ENCODE results near the gene RAET1L.
"Not testable (repeated sequence)": the region's sequence is repeated elsewhere in the genome, so short reads cannot be mapped to it uniquely, and the experiment has no call there.

The RAET1L gene

DNA sequence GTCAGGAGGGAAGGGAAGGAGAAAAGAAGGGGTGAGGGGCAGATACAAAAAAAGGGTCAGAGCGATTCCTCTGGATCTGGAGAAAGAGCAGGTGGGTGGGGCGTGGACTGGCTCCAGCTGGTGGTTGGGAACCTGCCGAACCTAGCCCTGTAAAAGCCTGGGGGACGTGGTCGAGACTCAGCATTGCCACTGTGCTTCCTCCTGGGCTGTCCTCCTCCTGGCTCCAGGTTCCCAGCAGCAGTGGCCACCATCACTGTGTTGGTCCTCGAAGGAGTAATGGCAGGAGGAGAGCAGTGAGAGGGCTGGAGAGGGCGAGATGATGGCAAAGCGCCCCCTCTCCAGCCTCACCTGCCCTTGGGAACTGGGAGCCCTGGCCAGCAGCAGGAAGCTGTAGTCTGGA, 3.5 kb upstream of the RAET1L start:
- no peak overlapping the region for H3K4me3 ChIP-seq (ENCODE audit: low read length)
- WGBS: 87% methylated on average over 8 of the region's 8 CpGs
- no peaks in the 10 kb centered on the region for H3K9me3 ChIP-seq (ENCODE audit: insufficient read depth, low read depth, low read length)

DNA sequence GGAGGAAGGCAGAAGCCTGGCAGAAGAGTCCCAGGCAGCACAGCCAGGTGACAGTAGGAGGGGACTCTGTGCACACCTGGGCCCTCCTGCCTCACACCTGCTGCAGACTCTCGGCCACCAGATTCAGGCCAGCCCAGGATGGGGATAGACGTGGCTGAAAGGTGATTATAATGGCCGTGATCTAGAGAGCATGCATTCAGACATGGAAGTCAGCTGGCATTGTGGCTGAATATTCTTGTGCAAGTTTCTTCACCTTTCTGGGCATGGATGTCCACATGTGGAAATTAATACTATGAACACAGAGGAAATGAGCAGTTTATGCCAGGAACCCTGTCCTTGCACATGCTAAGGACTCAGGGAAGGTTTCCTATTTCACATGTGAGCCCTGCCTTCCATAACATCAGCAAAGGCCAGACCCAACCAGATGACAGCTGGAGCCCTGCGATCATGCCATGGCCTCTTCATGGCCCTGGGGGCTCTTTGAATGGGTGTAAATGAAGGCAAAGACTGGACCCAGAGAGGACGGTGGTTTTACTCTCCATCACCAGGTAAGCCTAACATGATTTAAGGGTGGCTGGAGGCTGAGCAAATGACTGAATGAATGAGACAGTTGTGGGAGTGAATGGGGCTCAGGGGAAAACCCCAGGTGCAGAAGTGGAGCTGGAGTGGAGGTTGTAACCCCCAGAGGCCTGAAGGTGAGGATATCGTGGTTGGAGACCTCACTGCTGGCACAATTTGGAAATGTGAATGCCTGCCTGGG, 2.7 kb upstream of the RAET1L start:
- Histone ChIP-seq H3K27ac (ENCODE audit: low read depth, low read length) (no peak overlapping the region), H3K9me3 (ENCODE audit: insufficient read depth, low read depth, low read length) (no peaks in the 10 kb centered on the region), H3K36me3 (ENCODE audit: insufficient read depth, low read length) (no peaks in the 10 kb centered on the region), H3K9ac (ENCODE audit: low read depth, low read length) (no peak overlapping the region), H3K27me3 (ENCODE audit: insufficient read depth, low read length) (peaks cover 30% of the 10 kb centered on the region), H3K4me1 (ENCODE audit: insufficient read depth, low read length) (no peaks in the 10 kb centered on the region), H3K4me3 (ENCODE audit: low read length) (no peak overlapping the region)
- 88% methylated on average over 6 of the region's 6 CpGs for WGBS

More for the DNA sequence above, 3.5 kb upstream of the RAET1L start:
- Histone ChIP-seq H3K9ac (ENCODE audit: low read depth, low read length) (no peak overlapping the region), H3K4me1 (ENCODE audit: insufficient read depth, low read length) (no peaks in the 10 kb centered on the region), H3K27ac (ENCODE audit: low read depth, low read length) (no peak overlapping the region), H3K27me3 (ENCODE audit: insufficient read depth, low read length) (peaks cover 38% of the 10 kb centered on the region), H3K36me3 (ENCODE audit: insufficient read depth, low read length) (no peaks in the 10 kb centered on the region)

DNA sequence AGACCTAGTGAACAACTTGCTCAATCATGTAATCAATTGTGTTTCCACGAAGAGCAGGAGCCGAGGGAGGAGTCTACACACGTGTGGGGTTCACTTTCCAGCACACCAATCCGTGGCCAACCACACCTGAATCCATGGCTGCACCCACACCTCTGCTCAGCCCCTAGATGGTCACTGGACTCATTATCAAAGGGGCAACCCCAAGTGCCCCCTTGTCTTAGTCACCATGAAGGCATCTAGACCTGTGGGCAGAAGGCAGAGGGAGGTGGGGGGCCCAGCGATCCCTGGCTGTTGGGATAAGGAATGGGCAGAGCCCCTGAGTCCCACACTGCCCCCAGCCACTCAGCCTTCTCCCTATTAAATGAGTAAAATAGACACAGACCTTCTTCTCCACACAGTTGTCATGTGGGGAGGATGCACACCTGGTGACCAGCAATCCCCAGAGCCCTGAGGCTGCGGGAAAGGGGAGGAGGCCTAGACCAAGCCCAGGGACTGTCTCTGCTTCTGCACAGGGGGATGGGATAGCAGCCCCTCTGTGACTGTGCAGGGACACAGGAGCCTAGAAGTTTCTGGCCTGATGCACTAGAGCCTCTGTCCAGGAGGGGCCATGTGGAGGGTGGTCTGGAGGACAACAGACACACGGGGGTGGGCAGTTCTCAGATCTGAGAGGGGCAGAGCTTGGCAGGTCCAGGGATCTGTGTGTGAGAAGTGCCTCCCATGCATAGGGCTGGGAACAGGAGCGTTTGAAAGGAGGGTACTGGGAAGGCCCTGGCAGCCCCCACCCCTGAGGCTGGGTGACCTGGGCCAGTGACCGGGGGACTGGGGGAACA, 1.9 kb upstream of the RAET1L start:
- Histone ChIP-seq H3K4me1 (ENCODE audit: insufficient read depth, low read length) (no peaks in the 10 kb centered on the region), H3K27ac (ENCODE audit: low read depth, low read length) (no peak overlapping the region), H3K9me3 (ENCODE audit: insufficient read depth, low read depth, low read length) (no peaks in the 10 kb centered on the region), H3K36me3 (ENCODE audit: insufficient read depth, low read length) (no peaks in the 10 kb centered on the region), H3K9ac (ENCODE audit: low read depth, low read length) (no peak overlapping the region), H3K27me3 (ENCODE audit: insufficient read depth, low read length) (peaks cover 26% of the 10 kb centered on the region), H3K4me3 (ENCODE audit: low read length) (no peak overlapping the region)
- WGBS: 82% methylated on average over 8 of the region's 9 CpGs

DNA sequence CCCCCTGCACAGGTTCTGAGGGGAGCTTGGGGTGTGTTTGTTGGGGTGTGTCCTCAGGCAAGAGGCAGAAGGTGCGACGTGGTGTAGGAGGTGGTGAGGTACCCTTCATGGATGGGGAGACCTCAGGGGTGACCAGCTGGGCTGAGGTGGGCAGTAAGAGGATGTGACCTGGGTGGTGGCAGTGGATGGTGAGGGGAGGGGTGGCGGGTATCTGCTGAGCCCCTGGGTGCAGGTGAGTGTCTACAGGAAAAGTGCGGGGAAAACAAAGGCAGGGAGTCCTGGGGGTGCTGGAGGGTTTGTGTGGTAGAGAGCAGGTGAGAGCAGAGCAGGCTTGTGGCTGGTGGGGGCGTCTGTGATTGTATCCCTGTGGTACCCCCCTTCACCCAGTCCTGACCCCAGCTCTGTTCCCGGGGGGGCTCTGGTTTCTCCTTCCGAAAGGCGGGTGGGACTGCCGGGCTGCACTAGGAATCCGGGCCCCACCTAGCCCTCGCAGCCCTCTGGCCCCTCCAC, 631 bp downstream of the RAET1L start:
- H3K27ac ChIP-seq (ENCODE audit: low read depth, low read length): no peak overlapping the region
- H3K9me3 ChIP-seq (ENCODE audit: insufficient read depth, low read depth, low read length): no peaks in the 10 kb centered on the region
- peaks cover 21% of the 10 kb centered on the region for H3K27me3 ChIP-seq (ENCODE audit: insufficient read depth, low read length)
- WGBS: 85% methylated on average over 11 of the region's 11 CpGs
- H3K4me3 ChIP-seq (ENCODE audit: low read length): no peak overlapping the region
- H3K9ac ChIP-seq (ENCODE audit: low read depth, low read length): no peak overlapping the region
- H3K36me3 ChIP-seq (ENCODE audit: insufficient read depth, low read length): no peaks in the 10 kb centered on the region
- no peaks in the 10 kb centered on the region for H3K4me1 ChIP-seq (ENCODE audit: insufficient read depth, low read length)

DNA sequence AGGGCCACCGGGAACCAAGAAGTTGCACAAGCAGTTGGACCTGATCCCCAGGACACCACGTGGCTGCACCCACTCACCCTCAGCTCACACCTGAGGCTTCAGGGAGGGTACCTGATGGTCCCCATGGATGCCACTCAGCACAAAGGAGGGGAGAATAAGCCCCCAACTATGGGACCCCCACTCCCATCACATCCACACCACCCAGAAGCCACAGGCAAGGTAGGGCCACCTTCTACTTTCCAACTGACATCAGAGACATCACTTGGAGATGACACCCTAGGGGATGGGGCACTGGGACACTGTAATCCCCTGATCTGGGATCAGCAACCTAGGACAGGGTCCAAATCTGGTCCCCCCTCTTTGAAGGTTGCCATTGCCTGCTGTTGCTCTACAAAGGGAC, 1.3 kb downstream of the RAET1L start:
- H3K4me3 ChIP-seq (ENCODE audit: low read length); H3K9ac ChIP-seq (ENCODE audit: low read depth, low read length); H3K9me3 ChIP-seq (ENCODE audit: insufficient read depth, low read depth, low read length); H3K36me3 ChIP-seq (ENCODE audit: insufficient read depth, low read length); H3K4me1 ChIP-seq (ENCODE audit: insufficient read depth, low read length); H3K27ac ChIP-seq (ENCODE audit: low read depth, low read length): not testable (repeated sequence)
- H3K27me3 ChIP-seq (ENCODE audit: insufficient read depth, low read length): peaks cover 23% of the 10 kb centered on the region
- WGBS: 83% methylated on average over 1 of the region's 2 CpGs

DNA sequence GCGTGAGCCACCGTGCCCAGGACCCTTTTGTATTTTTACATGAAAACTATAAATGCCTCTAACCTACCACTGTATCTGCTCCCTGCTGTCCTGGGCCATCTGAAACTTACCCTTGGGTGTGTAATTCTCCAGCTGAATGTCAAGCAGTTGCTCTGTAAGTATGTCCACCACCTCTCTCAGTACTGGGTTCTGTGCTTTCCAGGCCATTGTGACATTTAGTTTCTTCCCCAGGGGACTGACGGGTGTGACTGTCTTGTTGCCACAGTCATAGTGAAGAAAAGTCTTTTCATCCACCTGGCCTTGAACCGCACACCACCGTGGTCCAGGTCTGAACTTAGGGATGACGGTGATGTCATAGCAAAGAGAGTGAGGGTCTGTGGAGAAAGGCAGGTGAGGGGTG, 3.5 kb downstream of the RAET1L start:
- H3K27me3 ChIP-seq (ENCODE audit: insufficient read depth, low read length): peaks cover 43% of the 10 kb centered on the region
- not testable (repeated sequence) for H3K9me3 ChIP-seq (ENCODE audit: insufficient read depth, low read depth, low read length); H3K4me3 ChIP-seq (ENCODE audit: low read length); H3K36me3 ChIP-seq (ENCODE audit: insufficient read depth, low read length); H3K27ac ChIP-seq (ENCODE audit: low read depth, low read length); H3K9ac ChIP-seq (ENCODE audit: low read depth, low read length); H3K4me1 ChIP-seq (ENCODE audit: insufficient read depth, low read length)
- 94% methylated on average over 2 of the region's 6 CpGs for WGBS

DNA sequence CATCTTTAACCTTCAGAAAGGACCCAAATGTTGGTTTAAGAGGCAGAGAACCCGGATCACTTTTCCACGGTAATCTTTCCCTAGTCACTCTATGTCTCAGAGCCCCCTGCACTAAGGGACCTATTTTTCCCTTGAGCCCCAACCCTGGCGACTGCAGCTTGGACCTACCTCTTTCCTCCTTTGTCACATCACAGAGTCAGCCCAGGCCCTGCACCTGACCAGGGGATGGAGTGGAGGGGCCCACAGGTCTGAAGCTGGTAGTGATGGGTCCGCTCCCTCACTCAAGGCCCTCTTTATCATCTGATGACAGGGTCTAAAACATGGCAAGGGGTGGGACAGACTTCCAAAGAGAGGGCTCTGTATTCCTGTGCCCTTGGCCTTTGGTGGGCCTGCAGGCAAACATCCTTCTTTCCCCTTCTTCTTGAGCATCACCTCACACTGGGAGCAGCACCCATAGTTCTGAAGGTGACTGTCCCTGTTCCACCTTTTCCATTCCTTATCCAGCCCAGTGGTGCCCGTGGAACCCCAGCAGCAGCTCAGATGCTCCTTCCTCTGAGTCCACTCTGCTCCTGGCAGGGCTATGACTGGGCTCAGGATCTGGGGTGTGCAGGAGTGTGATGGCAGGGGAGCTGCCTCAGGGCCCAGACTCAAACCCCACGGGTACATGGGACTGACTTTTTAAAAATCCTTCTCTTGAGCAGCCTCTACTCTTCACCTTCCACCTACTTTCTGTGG, 6.3 kb downstream of the RAET1L start:
- 58% methylated on average over 6 of the region's 6 CpGs for WGBS
- Histone ChIP-seq H3K9me3 (ENCODE audit: insufficient read depth, low read depth, low read length) (no peaks in the 10 kb centered on the region), H3K4me1 (ENCODE audit: insufficient read depth, low read length) (no peaks in the 10 kb centered on the region), H3K27me3 (ENCODE audit: insufficient read depth, low read length) (peaks cover 57% of the 10 kb centered on the region), H3K36me3 (ENCODE audit: insufficient read depth, low read length) (no peaks in the 10 kb centered on the region), H3K4me3 (ENCODE audit: low read length) (no peak overlapping the region), H3K27ac (ENCODE audit: low read depth, low read length) (no peak overlapping the region), H3K9ac (ENCODE audit: low read depth, low read length) (no peak overlapping the region)

DNA sequence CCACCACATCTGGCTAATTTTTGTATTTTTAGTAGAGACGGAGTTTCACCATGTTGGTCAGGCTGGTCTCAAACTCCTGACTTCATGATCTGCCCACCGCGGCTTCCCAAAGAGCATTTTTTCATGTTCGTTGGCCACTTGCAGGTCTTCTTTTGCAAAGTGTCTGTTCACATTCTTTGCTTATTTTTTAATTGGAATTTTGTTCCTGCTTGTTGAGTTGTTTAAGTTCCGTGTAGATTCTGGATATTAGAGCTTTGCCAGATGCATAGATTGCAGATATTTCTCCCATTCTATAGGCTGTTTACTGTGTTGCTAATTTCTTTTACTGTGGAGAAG, 8.2 kb downstream of the RAET1L start:
- not testable (repeated sequence) for H3K9me3 ChIP-seq (ENCODE audit: insufficient read depth, low read depth, low read length); H3K4me3 ChIP-seq (ENCODE audit: low read length); H3K36me3 ChIP-seq (ENCODE audit: insufficient read depth, low read length); H3K27ac ChIP-seq (ENCODE audit: low read depth, low read length); H3K4me1 ChIP-seq (ENCODE audit: insufficient read depth, low read length); H3K9ac ChIP-seq (ENCODE audit: low read depth, low read length)
- 14% methylated on average over 5 of the region's 5 CpGs for WGBS
- H3K27me3 ChIP-seq (ENCODE audit: insufficient read depth, low read length): peaks cover 76% of the 10 kb centered on the region

DNA sequence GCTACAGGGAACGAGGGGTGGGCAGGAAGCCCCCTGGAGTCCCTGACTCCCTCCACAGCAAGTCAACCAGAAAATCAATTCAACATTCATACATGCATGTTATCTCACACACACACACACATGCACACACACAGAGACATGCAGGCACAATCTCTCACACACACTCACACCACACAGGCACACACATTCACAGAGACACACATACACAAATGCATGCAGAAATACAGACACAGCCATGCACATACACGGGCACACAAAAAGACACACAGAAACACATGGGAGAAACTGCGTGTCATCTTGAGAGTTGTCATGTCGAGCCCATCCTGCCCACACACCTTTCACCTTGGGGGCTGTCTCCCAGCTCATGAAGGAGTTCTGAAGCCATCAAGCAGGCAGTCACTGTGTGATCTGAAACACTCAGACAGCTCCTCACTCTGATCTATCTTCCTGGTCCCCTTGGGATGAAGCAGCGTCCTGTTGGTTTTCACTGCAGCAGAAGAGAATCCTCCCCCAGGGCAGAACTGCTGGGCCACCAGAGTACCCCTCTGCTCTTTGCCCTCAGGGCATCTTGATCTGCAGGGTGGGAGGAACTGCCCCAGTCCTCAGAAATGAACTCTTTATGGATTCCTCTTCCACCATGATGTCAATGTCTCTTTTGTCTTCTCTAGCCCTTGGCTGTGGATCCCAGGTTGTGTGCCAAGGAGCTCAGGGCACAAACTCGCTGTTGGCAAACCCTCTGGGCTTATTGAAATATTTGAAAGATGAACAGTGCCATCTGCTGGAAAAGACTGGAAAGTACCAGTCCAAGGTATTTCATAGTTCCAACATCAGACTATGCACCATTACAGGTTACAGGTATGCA, 8.8 kb downstream of the RAET1L start:
- Histone ChIP-seq H3K9me3 (ENCODE audit: insufficient read depth, low read depth, low read length) (no peaks in the 10 kb centered on the region), H3K9ac (ENCODE audit: low read depth, low read length) (no peak overlapping the region), H3K4me3 (ENCODE audit: low read length) (no peak overlapping the region), H3K36me3 (ENCODE audit: insufficient read depth, low read length) (no peaks in the 10 kb centered on the region), H3K4me1 (ENCODE audit: insufficient read depth, low read length) (no peaks in the 10 kb centered on the region), H3K27ac (ENCODE audit: low read depth, low read length) (no peak overlapping the region), H3K27me3 (ENCODE audit: insufficient read depth, low read length) (peaks cover 82% of the 10 kb centered on the region)
- 37% methylated on average over 6 of the region's 6 CpGs for WGBS

DNA sequence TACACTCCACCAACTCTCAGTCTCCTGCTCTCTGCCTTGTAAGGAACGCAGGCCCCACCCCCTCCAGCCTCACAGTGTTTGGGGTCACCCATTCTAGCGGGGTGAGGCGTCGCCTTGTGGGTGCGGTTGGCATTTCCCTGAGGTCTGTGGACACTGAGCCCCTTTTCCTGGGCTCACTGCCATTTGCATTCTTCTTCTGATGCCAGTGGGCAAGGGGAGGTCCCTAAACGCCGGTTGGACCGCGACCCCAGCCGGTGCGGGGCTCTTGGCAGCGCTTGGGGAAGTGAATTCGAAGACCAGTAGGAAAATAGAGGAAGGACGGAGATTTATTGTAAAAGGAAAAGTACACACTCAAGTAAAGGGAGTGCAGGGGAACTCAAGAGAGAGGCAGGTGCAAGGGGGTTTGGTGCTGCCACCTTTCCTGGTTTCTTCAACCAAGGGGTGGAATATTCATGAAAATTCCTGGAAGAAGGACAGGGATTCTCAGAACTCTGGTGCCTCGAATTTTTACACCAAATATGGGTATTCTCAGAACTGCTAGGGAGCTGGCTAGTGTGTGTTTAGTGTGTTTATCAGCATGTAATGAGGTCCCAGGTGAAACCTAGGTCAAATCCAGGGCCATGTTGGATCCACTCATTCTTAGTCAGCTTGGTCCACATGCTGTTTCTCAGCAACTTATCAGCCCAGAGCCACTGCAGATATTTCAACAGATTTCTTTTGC, 9.9 kb downstream of the RAET1L start:
- H3K36me3 ChIP-seq (ENCODE audit: insufficient read depth, low read length); H3K9ac ChIP-seq (ENCODE audit: low read depth, low read length); H3K4me1 ChIP-seq (ENCODE audit: insufficient read depth, low read length); H3K9me3 ChIP-seq (ENCODE audit: insufficient read depth, low read depth, low read length); H3K27ac ChIP-seq (ENCODE audit: low read depth, low read length); H3K4me3 ChIP-seq (ENCODE audit: low read length): not testable (repeated sequence)
- 10% methylated on average over 15 of the region's 15 CpGs for WGBS
- H3K27me3 ChIP-seq (ENCODE audit: insufficient read depth, low read length): peaks cover 87% of the 10 kb centered on the region

Measured in HUES64 (cell line).